AML-193 (cell line): ENCODE measurements around the gene RAB20.
"Not testable (repeated sequence)": the region's sequence is repeated elsewhere in the genome, so short reads cannot be mapped to it uniquely, and the experiment has no call there.

Experiments
- DNase-seq, 2 experiments: peaks; one replicate each; lab custom pipeline; 2025; lab: John Stamatoyannopoulos, UW

Gene RAB20

GRCh38 chr13:110491869-110492678, 69.4 kb downstream of the RAB20 start:
- no peak for DNase-seq

GRCh38 chr13:110490009-110490770, 71.3 kb downstream of the RAB20 start:
- DNase-seq, result no peak

- not testable (repeated sequence) for DNase-seq
These were observed 74.6 kb downstream of the RAB20 start for GRCh38 chr13:110486880-110487279.

- no peak for DNase-seq
These were observed 75.3 kb downstream of the RAB20 start for GRCh38 chr13:110486061-110486715.

GRCh38 chr13:110485604-110486003, 75.9 kb downstream of the RAB20 start:
- DNase-seq, result no peak

- DNase-seq, result no peak
These were observed 77.1 kb downstream of the RAB20 start for GRCh38 chr13:110484290-110485048.

GRCh38 chr13:110483386-110483968, 78.0 kb downstream of the RAB20 start:
- no peak for DNase-seq

- no peak for DNase-seq
These were observed 81.4 kb downstream of the RAB20 start for GRCh38 chr13:110480161-110480560.

GRCh38 chr13:110479648-110480047, 81.9 kb downstream of the RAB20 start:
- no peak for DNase-seq

- DNase-seq, result no peak
These were observed 82.3 kb downstream of the RAB20 start for GRCh38 chr13:110479215-110479545.

GRCh38 chr13:110478405-110479214, 82.9 kb downstream of the RAB20 start:
- DNase-seq, result no peak

GRCh38 chr13:110477706-110478245, 83.7 kb downstream of the RAB20 start:
- no peak for DNase-seq

- no peak for DNase-seq
These were observed 85.3 kb downstream of the RAB20 start for GRCh38 chr13:110476220-110476617.

GRCh38 chr13:110475550-110476219, 85.8 kb downstream of the RAB20 start:
- DNase-seq, result no peak

- no peak for DNase-seq
These were observed 86.4 kb downstream of the RAB20 start for GRCh38 chr13:110475117-110475516.

- no peak for DNase-seq
These were observed 86.8 kb downstream of the RAB20 start for GRCh38 chr13:110474713-110475112.
